Measurements from ENCODE around the gene JUP. TPM values are rescaled to one million over a fixed set of nuclear protein-coding genes. Genes with fewer than 3 reads are reported as not detected.
"Not testable (repeated sequence)": the region's sequence is repeated elsewhere in the genome, so short reads cannot be mapped to it uniquely, and the experiment has no call there.

The JUP gene
- total RNA-seq (100 to 1,000 TPM in 1 of 2 donors, 10 to 100 TPM in 1; 94.2 to 148 TPM), polyA plus RNA-seq (ENCODE audit: insufficient read length in 6 of 6) (100 to 1,000 TPM in 5 of 6 donors, 10 to 100 TPM in 1; 97.9 to 125 (median 119) TPM)
- long read RNA-seq, donor 1, transcript JUP-203 (14 exons, 3,497 nt), result minor isoform, 6 of 72 reads
- long read RNA-seq, donor 1, transcript JUP-201 (15 exons, 3,200 nt), result major isoform, 13 of 72 reads
- long read RNA-seq, donor 1, partial matches to known transcripts, result 53 of 72 reads
- long read RNA-seq, donor 1, other reads (novel, unspliced or antisense), result 0 of 72 reads
- long read RNA-seq, donor 2, transcript JUP-201 (15 exons, 3,200 nt), result major isoform, 7 of 33 reads
- long read RNA-seq, donor 2, partial matches to known transcripts, result 24 of 33 reads
- long read RNA-seq, donor 2, other reads (novel, unspliced or antisense), result 0 of 33 reads
- long read RNA-seq, donor 3, transcript JUP-201 (15 exons, 3,200 nt), result major isoform, 8 of 13 reads
- long read RNA-seq, donor 3, transcript JUP-203 (14 exons, 3,497 nt), result minor isoform, 5 of 13 reads
- long read RNA-seq, donor 3, partial matches to known transcripts, result 0 of 13 reads
- long read RNA-seq, donor 3, other reads (novel, unspliced or antisense), result 0 of 13 reads
- long read RNA-seq, donor 4, transcript JUP-201 (15 exons, 3,200 nt), result major isoform, 7 of 15 reads
- long read RNA-seq, donor 4, partial matches to known transcripts, result 5 of 15 reads
- long read RNA-seq, donor 4, other reads (novel, unspliced or antisense), result 3 of 15 reads
- long read RNA-seq, donor 5, transcript JUP-201 (15 exons, 3,200 nt), result minor isoform, 6 of 26 reads
- long read RNA-seq, donor 5, transcript JUP-203 (14 exons, 3,497 nt), result major isoform, 7 of 26 reads
- long read RNA-seq, donor 5, partial matches to known transcripts, result 13 of 26 reads
- long read RNA-seq, donor 5, other reads (novel, unspliced or antisense), result 0 of 26 reads
- long read RNA-seq, donor 6, transcript JUP-203 (14 exons, 3,497 nt), result major isoform, 6 of 15 reads
- long read RNA-seq, donor 6, partial matches to known transcripts, result 5 of 15 reads
- long read RNA-seq, donor 6, other reads (novel, unspliced or antisense), result 0 of 15 reads
- long read RNA-seq, donor 7, transcript JUP-203 (14 exons, 3,497 nt), result major isoform, 5 of 50 reads
- long read RNA-seq, donor 7, partial matches to known transcripts, result 42 of 50 reads
- long read RNA-seq, donor 7, other reads (novel, unspliced or antisense), result 0 of 50 reads
- long read RNA-seq, donor 8, transcript JUP-201 (15 exons, 3,200 nt), result major isoform, 11 of 31 reads
- long read RNA-seq, donor 8, partial matches to known transcripts, result 17 of 31 reads
- long read RNA-seq, donor 8, other reads (novel, unspliced or antisense), result 0 of 31 reads
- long read RNA-seq, donor 9, partial matches to known transcripts, result 15 of 15 reads
- long read RNA-seq, donor 9, other reads (novel, unspliced or antisense), result 0 of 15 reads
- long read RNA-seq, donor 10, transcript JUP-201 (15 exons, 3,200 nt), result major isoform, 6 of 16 reads
- long read RNA-seq, donor 10, partial matches to known transcripts, result 8 of 16 reads
- long read RNA-seq, donor 10, other reads (novel, unspliced or antisense), result 2 of 16 reads
- long read RNA-seq, donor 11, result 0 reads
- long read RNA-seq, donor 12, transcript JUP-201 (15 exons, 3,200 nt), result major isoform, 10 of 14 reads
- long read RNA-seq, donor 12, partial matches to known transcripts, result 0 of 14 reads
- long read RNA-seq, donor 12, other reads (novel, unspliced or antisense), result 0 of 14 reads

GRCh38 chr17:41786227-41787020 is at the start of gene JUP:
TSS of gene JUP (minus strand) at chr17:41786711. CDS start at chr17:41771854, 14,857 bp downstream.
- Histone ChIP-seq H3K27me3 (peaks cover 0 to 28% of the 10 kb centered on the region in 2 donors), H3K27ac (peak within 1 kb of the TSS; percentile 86 to 91), H3K4me1 (peaks cover 18 to 57% of the 10 kb centered on the region in 2 donors), H3K9me3 (no peaks in the 10 kb centered on the region), H3K4me3 (peak within 1 kb of the TSS; percentile 57), H3K36me3 (no peaks in the 10 kb centered on the region)
- peak; percentile 93 for ATAC-seq
- intact Hi-C loops (cut with DNase I), result no loop called here
- peak; percentile 97 to 99 (median 98) for DNase-seq
- TF ChIP-seq CTCF (IDR thresholded peaks at IDR 0.05), result peak; percentile 52 to 59

- peak within 1 kb of the TSS; percentile 35 to 55 for H3K27ac ChIP-seq
These were observed 49.5 kb upstream of the JUP start, which contains the start of gene NT5C3B for GRCh38 chr17:41835800-41836549. TSS of gene NT5C3B (minus strand) at chr17:41836232. CDS start at chr17:41836193, 39 bp downstream.

GRCh38 chr17:41835214-41835799 is 48.8 kb upstream of the JUP start:
- DNase-seq (no peak), ATAC-seq (peak; percentile 62)
- H3K27ac ChIP-seq, result peak overlapping the region in 1 of 2 donors; percentile 55

More at GRCh38 chr17:41835800-41836549, 49.5 kb upstream of the JUP start, which contains the start of gene NT5C3B:
- H3K4me1 ChIP-seq, result peaks cover 4 to 15% of the 10 kb centered on the region in 2 donors
- peak within 1 kb of the TSS; percentile 71 to 90 for H3K4me3 ChIP-seq
- H3K36me3 ChIP-seq, result peaks cover 0 to 13% of the 10 kb centered on the region in 2 donors
- H3K27me3 ChIP-seq, result peaks cover 0 to 14% of the 10 kb centered on the region in 2 donors
- no peak for TF ChIP-seq CTCF (IDR thresholded peaks at IDR 0.05)
- DNase-seq, result peak; percentile 46 to 86 (median 62)
- ATAC-seq, result peak; percentile 96
- intact Hi-C loops (cut with DNase I), result no loop called here
- no peaks in the 10 kb centered on the region for H3K9me3 ChIP-seq

GRCh38 chr17:41829961-41830360 is 43.5 kb upstream of the JUP start:
- H3K4me1 ChIP-seq; H3K27ac ChIP-seq; intact Hi-C loops (cut with DNase I); ATAC-seq; H3K27me3 ChIP-seq; DNase-seq; H3K4me3 ChIP-seq; H3K9me3 ChIP-seq: not testable (repeated sequence)
- peaks cover 0 to 56% of the 10 kb centered on the region in 2 donors for H3K36me3 ChIP-seq

More at GRCh38 chr17:41835214-41835799, 48.8 kb upstream of the JUP start:
- Histone ChIP-seq H3K4me3 (peak overlapping the region; percentile 71 to 90), H3K27me3 (peaks cover 0 to 14% of the 10 kb centered on the region in 2 donors), H3K9me3 (no peaks in the 10 kb centered on the region), H3K4me1 (peaks cover 4 to 15% of the 10 kb centered on the region in 2 donors), H3K36me3 (peaks cover 0 to 19% of the 10 kb centered on the region in 2 donors)
- TF ChIP-seq CTCF (IDR thresholded peaks at IDR 0.05), result no peak
- intact Hi-C loops (cut with DNase I), result no loop called here

Data from left lung (tissue), 14 donors.